ENCODE results near the gene ANTKMT. TPM values are rescaled to one million over a fixed set of nuclear protein-coding genes. Genes with fewer than 3 reads are reported as not detected.
"Not testable (repeated sequence)": the region's sequence is repeated elsewhere in the genome, so short reads cannot be mapped to it uniquely, and the experiment has no call there.

The ANTKMT gene
- total RNA-seq, 1 donor from 2014 or later, result 7.5 TPM

GRCh38 chr16:752007-752312, 31.0 kb downstream of the ANTKMT start:
- Mint-ChIP-seq H3K4me3 (peak overlapping the region; percentile 73), H3K36me3 (no peaks in the 10 kb centered on the region), H3K9me3 (peaks cover 5% of the 10 kb centered on the region), H3K27ac (peak overlapping the region; percentile 93), H3K4me1 (peaks cover 34% of the 10 kb centered on the region), H3K27me3 (ENCODE audit: insufficient read depth, low read depth) (peaks cover 10% of the 10 kb centered on the region)
- TF ChIP-seq EZH2 (IDR thresholded peaks at IDR 0.05) (no peak), EZH2phosphoT487 (IDR thresholded peaks at IDR 0.05) (no peak)
- TF ChIP-seq, protein P1, sequence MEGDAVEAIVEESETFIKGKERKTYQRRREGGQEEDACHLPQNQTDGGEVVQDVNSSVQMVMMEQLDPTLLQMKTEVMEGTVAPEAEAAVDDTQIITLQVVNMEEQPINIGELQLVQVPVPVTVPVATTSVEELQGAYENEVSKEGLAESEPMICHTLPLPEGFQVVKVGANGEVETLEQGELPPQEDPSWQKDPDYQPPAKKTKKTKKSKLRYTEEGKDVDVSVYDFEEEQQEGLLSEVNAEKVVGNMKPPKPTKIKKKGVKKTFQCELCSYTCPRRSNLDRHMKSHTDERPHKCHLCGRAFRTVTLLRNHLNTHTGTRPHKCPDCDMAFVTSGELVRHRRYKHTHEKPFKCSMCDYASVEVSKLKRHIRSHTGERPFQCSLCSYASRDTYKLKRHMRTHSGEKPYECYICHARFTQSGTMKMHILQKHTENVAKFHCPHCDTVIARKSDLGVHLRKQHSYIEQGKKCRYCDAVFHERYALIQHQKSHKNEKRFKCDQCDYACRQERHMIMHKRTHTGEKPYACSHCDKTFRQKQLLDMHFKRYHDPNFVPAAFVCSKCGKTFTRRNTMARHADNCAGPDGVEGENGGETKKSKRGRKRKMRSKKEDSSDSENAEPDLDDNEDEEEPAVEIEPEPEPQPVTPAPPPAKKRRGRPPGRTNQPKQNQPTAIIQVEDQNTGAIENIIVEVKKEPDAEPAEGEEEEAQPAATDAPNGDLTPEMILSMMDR (IDR thresholded peaks at IDR 0.05), result no peak
- H3F3A ChIP-seq (ENCODE audit: low read depth), result peaks cover 21% of the 10 kb centered on the region
- no peaks in the 10 kb centered on the region for H3K27me3 ChIP-seq
- no peaks in the 10 kb centered on the region for H3K79me2 ChIP-seq (ENCODE audit: low read depth)
- H3K36me3 ChIP-seq, result no peaks in the 10 kb centered on the region
- peak overlapping the region; percentile 81 for H2AFZ ChIP-seq (replicated peaks)
- no peak overlapping the region for H3K27ac ChIP-seq
- no peaks in the 10 kb centered on the region for H4K20me1 ChIP-seq (ENCODE audit: low read depth)
- no peaks in the 10 kb centered on the region for H3K9me3 ChIP-seq (ENCODE audit: low read depth)
- H3K4me2 ChIP-seq, result peak overlapping the region; percentile 73
- H3K4me3 ChIP-seq, result peak overlapping the region; percentile 18
- H3K9ac ChIP-seq, result no peak overlapping the region
- peaks cover 22% of the 10 kb centered on the region for H3K4me1 ChIP-seq
- DNase-seq (ENCODE audit: low spot score), result peak; percentile 61

DNA sequence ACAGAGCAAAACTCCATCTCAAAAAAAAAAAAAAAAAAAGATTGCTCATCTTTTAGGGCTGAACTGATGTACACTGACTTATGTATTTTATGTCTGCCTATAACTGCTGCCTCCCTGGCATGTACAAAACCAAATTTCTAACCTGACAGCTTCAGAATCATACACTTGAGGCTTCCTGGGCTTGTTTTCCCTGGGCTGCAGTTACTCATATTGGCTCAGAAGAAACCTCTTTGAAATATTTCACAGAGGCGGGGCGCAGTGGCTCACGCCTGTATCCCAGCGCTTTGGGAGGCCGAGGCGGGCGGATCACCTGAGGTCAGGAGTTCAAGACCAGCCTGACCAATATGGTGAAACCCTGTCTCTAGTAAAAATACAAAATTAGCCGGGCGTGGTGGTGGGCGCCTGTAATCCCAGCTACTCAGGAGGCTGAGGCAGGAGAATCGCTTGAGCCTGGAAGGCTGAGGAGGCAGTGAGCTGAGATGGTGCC, 33.2 kb downstream of the ANTKMT start:
- not testable (repeated sequence) for H3K36me3 Mint-ChIP-seq; H3K4me3 Mint-ChIP-seq; H3K27me3 ChIP-seq; H2AFZ ChIP-seq (replicated peaks); H3K27ac ChIP-seq; H3K4me3 ChIP-seq; DNase-seq (ENCODE audit: low spot score); H3K9me3 ChIP-seq (ENCODE audit: low read depth); H4K20me1 ChIP-seq (ENCODE audit: low read depth); H3K36me3 ChIP-seq; H3K4me2 ChIP-seq; H3K27ac Mint-ChIP-seq; H3K9ac ChIP-seq; H3K79me2 ChIP-seq (ENCODE audit: low read depth)
- Histone ChIP-seq H3K4me1 (peaks cover 22% of the 10 kb centered on the region), H3F3A (ENCODE audit: low read depth) (peaks cover 21% of the 10 kb centered on the region)
- Mint-ChIP-seq H3K4me1 (peaks cover 37% of the 10 kb centered on the region), H3K27me3 (ENCODE audit: insufficient read depth, low read depth) (peaks cover 13% of the 10 kb centered on the region), H3K9me3 (peaks cover 10% of the 10 kb centered on the region)

DNA sequence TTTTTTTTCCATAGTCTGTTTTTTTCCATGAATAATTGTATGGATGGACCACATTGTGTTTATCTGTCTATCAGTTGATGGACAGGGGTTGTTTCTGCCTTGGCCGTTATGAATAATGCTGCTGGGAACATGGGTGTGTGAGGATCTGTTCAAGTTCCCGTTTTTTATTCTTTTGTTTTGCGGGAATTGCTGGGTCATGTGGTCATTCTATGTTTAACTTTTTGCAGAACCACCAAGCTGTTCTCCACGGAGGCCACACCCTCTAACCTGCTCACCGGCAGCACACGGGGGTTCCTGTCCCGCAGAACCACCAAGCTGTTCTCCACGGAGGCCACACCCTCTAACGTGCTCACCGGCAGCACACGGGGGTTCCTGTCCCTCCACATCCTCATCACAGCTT, 33.7 kb downstream of the ANTKMT start:
- Histone ChIP-seq H3K9me3 (ENCODE audit: low read depth) (no peaks in the 10 kb centered on the region), H3K27ac (no peak overlapping the region), H3K4me3 (no peak overlapping the region), H3K9ac (no peak overlapping the region), H2AFZ (replicated peaks) (no peak overlapping the region), H4K20me1 (ENCODE audit: low read depth) (no peaks in the 10 kb centered on the region), H3K27me3 (no peaks in the 10 kb centered on the region), H3F3A (ENCODE audit: low read depth) (peaks cover 26% of the 10 kb centered on the region), H3K36me3 (no peaks in the 10 kb centered on the region), H3K4me2 (no peak overlapping the region), H3K79me2 (ENCODE audit: low read depth) (no peaks in the 10 kb centered on the region), H3K4me1 (peaks cover 22% of the 10 kb centered on the region)
- no peak for DNase-seq (ENCODE audit: low spot score)
- Mint-ChIP-seq H3K27me3 (ENCODE audit: insufficient read depth, low read depth) (peaks cover 15% of the 10 kb centered on the region), H3K27ac (no peak overlapping the region), H3K4me1 (peaks cover 38% of the 10 kb centered on the region), H3K4me3 (no peak overlapping the region), H3K36me3 (no peaks in the 10 kb centered on the region), H3K9me3 (peaks cover 10% of the 10 kb centered on the region)
- TF ChIP-seq, protein P1 (IDR thresholded peaks at IDR 0.05), result no peak
- no peak for TF ChIP-seq EZH2phosphoT487 (IDR thresholded peaks at IDR 0.05)
- TF ChIP-seq EZH2 (IDR thresholded peaks at IDR 0.05), result no peak

DNA sequence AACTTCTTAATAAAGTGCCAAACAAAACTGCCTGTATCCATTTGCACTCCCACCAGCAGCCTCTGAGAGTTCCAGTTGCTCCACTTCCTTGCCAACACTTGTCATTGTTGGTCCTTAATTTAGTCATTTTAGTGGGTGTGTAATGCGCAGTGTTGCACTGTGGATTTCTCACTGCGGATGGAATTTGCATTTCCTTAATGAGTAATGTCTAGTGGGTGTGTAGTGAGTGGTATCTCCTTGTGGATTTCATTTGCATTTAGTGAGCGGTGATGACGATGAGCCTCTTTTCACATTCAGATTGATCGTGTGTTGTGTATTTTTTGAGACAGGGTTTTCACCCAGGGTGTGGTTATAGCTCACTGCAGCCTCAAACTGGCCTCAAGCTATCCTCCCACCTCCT, 35.5 kb downstream of the ANTKMT start:
- no peak overlapping the region for H3K4me3 ChIP-seq
- TF ChIP-seq, protein P1 (IDR thresholded peaks at IDR 0.05), result no peak
- TF ChIP-seq EZH2 (IDR thresholded peaks at IDR 0.05), result no peak
- no peak for TF ChIP-seq EZH2phosphoT487 (IDR thresholded peaks at IDR 0.05)
- no peaks in the 10 kb centered on the region for H3K27me3 ChIP-seq
- no peaks in the 10 kb centered on the region for H3K36me3 ChIP-seq
- no peaks in the 10 kb centered on the region for H3K79me2 ChIP-seq (ENCODE audit: low read depth)
- no peak overlapping the region for H3K9ac ChIP-seq
- peaks cover 10% of the 10 kb centered on the region for H3K9me3 Mint-ChIP-seq
- H3K27ac ChIP-seq, result no peak overlapping the region
- peaks cover 17% of the 10 kb centered on the region for H3F3A ChIP-seq (ENCODE audit: low read depth)
- H3K4me1 Mint-ChIP-seq, result peaks cover 29% of the 10 kb centered on the region
- no peak for DNase-seq (ENCODE audit: low spot score)
- H3K27me3 Mint-ChIP-seq (ENCODE audit: insufficient read depth, low read depth), result peaks cover 11% of the 10 kb centered on the region
- peak overlapping the region; percentile 9 for H3K4me3 Mint-ChIP-seq
- H3K36me3 Mint-ChIP-seq, result no peaks in the 10 kb centered on the region
- no peaks in the 10 kb centered on the region for H4K20me1 ChIP-seq (ENCODE audit: low read depth)
- no peak overlapping the region for H3K4me2 ChIP-seq
- H3K4me1 ChIP-seq, result peaks cover 16% of the 10 kb centered on the region
- peak overlapping the region; percentile 4 for H3K27ac Mint-ChIP-seq
- no peaks in the 10 kb centered on the region for H3K9me3 ChIP-seq (ENCODE audit: low read depth)
- no peak overlapping the region for H2AFZ ChIP-seq (replicated peaks)
